Epithelial cell of prostate (primary cell): ENCODE measurements around the gene NKTR.
"Not testable (repeated sequence)": the region's sequence is repeated elsewhere in the genome, so short reads cannot be mapped to it uniquely, and the experiment has no call there.

Experiments used
- DNase-seq: peaks from one replicate; pipeline ENCODE4 v3.0.0-alpha.2; 2011; ENCODE audit warnings: low read depth, low spot score
- H3K27ac ChIP-seq: fragments of 450-650 bp; 2 replicates; pipeline ENCODE4 v1.5.1; 2017; ENCODE audit warnings: mild to moderate bottlenecking

Gene NKTR

DNA sequence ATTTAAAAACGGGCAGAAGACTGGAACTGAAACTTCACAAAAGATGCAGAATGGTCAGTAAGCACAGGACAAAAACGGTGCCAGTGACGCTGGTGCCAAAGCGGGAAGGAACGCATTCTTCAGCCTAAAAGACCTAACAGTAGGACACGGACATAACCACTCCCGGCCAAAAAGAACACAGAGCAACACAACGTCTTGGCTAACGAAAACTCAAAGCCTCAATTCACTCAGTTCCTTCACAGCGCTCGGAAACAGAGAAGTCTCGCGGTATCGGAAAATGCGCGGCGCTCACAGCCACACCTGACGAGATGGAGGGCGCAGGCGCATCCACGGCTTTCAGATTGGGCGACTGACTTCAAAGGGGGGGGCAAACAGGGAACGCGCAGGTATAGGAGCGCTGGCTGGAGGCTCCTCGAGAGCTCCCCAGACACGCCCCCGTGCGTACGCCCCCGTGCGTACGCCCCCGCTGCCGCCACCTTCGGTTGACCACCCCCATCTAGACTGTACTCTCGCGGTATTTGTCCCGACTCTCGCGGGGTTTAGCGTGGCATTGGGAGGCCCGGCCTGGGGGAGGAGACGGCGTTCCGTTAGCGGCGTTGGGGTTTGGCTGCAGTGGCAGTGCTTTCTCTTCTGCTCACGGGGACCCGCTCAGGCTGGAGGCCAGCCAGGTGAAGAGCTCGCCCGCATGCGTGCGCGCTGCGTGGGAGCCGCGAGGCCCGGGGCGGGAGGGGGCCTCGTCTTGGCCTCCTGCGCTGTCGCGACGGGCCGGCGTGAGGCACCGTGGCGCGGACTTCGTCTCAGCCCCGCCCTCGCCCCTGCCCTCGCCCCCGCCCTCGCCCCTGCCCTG lies at the start of gene NKTR:
TSS of gene NKTR (plus strand) at position 576 of the 847 bp plus-strand sequence. CDS start 321 bp downstream, outside the sequence.
- DNase-seq = peak; percentile 98
- H3K27ac ChIP-seq = peak within 1 kb of the TSS; percentile 90

- H3K27ac ChIP-seq = no peak overlapping the region
- DNase-seq = no peak
Measured at GRCh38 chr3:42552830-42553229, 47.7 kb upstream of the NKTR start.

GRCh38 chr3:42556089-42556632 lies 44.3 kb upstream of the NKTR start:
- no peak for DNase-seq
- H3K27ac ChIP-seq = no peak overlapping the region

- H3K27ac ChIP-seq, DNase-seq: not testable (repeated sequence)
Measured at GRCh38 chr3:42556817-42557216, 43.7 kb upstream of the NKTR start.

DNA sequence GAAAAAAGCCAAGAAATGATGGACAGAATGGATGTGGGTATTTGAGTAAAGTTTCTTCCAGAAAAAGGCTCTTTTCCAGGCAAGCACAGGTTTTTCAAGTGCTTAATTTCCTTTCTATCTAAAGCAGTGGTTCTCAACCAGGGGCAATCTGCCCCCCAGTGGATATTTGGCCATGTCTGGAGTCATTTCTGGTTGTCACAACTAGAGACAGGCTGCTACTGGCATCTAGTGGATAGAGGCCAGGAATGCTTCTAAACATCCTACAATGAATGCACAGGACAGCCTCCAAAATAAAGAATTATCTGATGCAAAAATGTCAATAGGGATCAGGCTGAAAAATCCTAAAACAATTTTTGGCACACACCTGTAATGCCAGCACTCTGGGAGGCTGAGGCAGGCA lies 42.6 kb upstream of the NKTR start:
- no peak for DNase-seq
- H3K27ac ChIP-seq = no peak overlapping the region

DNA sequence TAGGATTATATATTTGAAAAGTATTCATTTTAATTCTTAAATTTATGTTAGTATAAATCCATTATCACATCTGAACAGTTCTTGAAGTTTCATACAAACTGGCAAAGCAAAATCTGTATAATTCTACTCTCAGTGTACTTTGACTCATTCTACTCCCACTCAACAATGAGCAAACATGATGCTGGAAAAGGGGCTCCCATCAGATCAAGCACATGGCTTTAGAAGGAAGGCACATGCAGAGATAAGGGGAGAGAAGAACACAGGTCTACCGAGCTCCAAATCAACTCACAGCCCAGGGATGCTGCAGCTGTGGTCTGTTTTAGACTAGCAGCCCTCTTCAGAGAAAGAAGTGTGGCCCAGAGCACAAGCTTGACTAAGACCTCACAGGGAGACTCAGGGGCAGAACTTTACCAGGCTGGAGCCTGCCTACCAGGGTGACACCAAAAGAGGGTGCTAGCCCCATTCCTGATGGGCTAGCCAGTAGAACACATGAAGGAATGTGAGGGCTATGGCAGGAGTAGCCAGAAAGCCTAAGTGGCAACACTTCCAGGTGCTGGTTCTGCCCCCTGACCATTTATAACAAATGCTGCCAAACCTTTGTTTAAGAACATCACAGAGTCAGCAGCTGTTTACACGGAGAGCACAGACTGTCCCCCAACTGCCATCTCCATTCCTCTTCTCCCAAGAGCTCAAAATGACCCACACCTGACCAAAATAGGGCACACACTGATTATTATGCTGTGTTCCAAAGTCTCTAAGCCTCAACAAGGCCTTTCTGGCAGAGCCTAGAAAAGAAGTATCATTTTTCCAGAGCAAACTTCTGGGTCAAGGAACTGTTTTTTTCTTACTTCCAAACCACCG lies 38.2 kb upstream of the NKTR start:
- H3K27ac ChIP-seq = no peak overlapping the region
- DNase-seq = no peak

DNA sequence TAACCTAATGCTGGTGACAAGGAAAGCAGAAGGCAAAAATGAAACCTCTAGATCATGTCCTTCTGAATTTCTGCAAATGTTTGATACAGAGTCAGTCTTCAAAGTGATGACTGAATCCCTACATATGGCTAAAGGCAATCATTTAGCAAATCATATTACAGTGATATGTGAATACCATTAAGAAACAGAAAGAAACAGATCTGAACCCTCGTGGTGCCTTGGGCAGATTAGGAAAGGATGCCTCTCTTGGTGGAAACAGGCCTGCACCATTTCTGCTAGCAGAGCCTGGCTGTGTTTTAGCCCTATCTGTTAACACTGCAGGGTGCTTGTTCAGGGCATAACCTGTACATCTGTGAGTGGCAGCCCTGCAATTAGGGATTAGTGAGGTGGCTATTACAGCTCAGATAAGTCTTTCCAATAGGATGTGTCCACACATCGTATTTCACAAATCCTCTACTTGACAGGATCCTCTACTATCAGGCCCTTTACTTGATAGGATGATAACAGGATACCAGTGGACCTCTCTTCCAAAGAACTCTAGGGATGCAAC lies 30.8 kb upstream of the NKTR start:
- no peak overlapping the region for H3K27ac ChIP-seq
- DNase-seq = no peak

DNA sequence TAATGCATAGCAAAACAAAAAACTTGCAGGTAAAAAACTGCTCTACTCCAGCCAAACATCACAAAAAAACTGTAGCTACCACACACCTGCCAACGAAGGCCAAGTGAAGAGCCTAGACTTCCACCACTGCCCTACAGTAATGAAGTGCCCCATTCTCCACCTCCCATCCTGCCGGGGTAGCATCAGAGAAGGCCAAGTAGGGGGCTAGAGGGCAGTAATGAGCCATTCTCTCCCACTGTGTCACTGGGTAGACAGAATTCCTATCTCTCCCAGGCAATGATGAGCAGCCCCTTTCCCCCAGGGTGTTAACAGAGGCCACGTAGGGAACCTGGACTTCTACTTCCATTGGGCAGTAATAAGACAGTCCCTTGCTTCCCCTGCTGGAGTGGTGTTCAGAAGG lies 28.2 kb upstream of the NKTR start:
- no peak for DNase-seq
- H3K27ac ChIP-seq = no peak overlapping the region

GRCh38 chr3:42575137-42575741 lies 25.2 kb upstream of the NKTR start:
- DNase-seq = no peak
- no peak overlapping the region for H3K27ac ChIP-seq

GRCh38 chr3:42578054-42578453 lies 22.4 kb upstream of the NKTR start:
- H3K27ac ChIP-seq = no peak overlapping the region
- DNase-seq = no peak

DNA sequence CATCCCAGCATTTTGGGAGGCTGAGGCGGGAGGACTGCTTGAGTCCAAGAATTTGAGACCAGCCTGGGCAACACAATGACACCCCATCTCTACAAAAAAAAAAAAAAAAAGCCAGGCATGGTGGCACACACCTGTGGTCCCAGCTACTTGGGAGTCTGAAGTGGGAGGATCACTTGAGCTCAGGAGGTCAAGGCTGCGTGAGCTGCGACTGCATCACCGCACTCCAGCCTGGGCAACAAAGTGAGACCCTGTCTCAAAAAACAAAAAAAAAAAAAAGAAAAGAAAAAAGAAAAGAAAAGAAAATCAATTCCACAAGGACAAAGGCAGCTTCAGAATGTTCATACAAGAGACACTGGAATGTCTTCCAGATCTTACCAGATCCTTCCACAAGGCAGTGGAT lies 21.1 kb upstream of the NKTR start:
- H3K27ac ChIP-seq, DNase-seq: not testable (repeated sequence)

- H3K27ac ChIP-seq = peak overlapping the region; percentile 69
- DNase-seq = no peak
Measured at GRCh38 chr3:42581400-42581708, 19.1 kb upstream of the NKTR start.

GRCh38 chr3:42581709-42582473 lies 18.6 kb upstream of the NKTR start, which contains the start of gene SEC22C:
Gene SEC22C (minus strand): TSS chr3:42581967. CDS start chr3:42569046, 12,921 bp downstream.
- DNase-seq = peak; percentile 48
- H3K27ac ChIP-seq = peak within 1 kb of the TSS; percentile 69

DNA sequence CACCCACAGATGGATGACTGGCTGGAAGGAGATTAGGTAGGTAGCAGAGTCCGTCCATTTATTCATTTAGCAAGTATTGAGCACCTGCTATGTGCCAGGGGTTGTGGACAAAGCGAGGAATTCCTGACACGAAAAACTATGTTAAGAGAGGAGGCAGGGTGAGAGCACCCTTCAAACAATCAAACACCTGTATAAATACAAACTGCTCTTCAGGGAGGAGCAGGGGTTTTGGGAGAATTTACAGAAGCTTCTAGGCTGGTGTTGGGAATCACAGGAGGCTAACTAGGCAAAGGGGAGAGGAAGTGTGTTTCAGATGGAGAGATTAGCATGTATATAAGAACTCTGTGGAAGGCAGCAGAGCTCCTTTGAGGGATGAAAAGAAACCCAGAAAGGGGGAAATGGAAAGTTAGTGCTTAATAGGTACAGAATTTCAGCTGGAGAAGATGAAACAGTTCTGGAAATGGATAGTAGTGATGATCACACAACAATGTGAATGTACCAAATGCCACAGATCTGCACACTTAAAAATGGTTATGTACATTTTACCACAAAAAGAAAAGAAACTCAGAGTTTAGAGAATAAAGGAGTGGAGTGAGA lies 17.9 kb upstream of the NKTR start:
- H3K27ac ChIP-seq = peak overlapping the region; percentile 69
- DNase-seq = no peak

GRCh38 chr3:42588625-42589024 lies 11.9 kb upstream of the NKTR start:
- H3K27ac ChIP-seq = peak overlapping the region; percentile 35
- no peak for DNase-seq

DNA sequence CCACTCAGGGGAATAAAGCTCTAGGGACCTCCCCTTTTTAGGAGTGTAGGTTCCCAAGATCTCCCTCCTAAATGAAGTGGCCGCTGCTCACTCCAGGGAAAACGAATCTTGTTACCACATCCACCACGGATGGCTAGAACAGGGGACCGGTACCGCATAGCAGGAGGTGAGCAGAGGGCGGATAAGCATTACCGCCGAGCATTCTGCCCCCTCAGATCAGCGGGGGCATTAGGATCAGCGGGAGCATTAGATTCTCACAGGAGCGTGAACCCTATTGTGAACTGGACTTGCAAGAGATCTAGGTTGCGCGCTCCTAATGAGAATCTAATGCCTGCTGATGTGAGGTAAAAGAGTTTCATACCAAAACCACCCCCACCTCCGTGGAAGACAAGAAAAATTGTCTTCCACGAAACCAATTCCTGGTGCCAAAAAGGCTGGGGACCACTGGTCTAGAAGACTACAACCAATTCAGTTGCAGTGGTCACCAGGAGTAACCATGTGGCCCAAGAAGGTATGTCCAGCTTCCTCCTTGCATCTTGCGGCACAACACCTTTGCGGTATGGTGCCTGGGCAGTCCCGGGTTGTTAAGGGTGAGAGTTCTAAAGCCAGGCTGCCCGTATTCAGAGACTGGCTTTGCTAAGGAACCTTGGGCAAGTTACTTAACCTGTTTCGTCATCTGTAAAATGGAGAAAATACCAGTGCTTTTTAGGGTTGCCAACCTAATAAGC lies 10.9 kb upstream of the NKTR start:
- peak overlapping the region; percentile 58 for H3K27ac ChIP-seq
- DNase-seq = no peak

DNA sequence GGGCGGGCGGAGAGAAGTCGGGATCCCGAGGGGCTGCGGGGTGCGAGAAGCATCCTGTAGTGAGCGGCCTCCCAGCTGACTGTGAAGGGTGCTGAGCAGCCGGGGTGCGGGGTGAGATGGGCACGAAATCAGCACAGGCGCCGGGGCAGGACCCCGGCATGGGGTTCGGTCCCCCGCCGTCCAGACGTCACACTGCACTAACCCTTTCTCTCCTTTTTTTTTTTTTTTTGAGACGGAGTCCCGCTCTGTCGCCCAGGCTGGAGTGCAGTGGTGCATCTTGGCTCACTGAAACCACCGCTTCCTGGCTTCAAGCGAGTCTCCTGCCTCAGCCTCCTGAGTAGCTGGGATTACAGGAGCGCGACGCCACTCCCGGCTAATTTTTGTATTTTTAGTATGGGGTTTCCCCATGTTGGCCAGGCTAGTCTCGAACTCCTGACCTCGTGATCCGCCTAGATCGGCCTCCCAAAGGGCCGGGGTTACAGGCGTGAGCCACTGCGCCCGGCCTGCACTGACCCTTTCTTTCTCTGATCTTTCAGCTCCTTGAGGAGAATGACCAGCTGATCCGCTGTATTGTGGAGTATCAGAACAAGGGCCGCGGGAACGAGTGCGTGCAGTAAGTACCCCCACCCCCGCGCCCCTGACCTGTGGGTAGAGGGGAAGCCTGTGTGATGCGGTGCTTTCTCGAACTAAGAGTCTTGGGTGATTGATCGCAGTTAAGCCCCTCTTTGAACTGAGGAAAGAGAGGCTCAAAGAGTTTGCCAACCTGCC lies 9.3 kb upstream of the NKTR start:
- peak overlapping the region; percentile 58 for H3K27ac ChIP-seq
- DNase-seq = no peak

- DNase-seq = no peak
- peak overlapping the region; percentile 58 for H3K27ac ChIP-seq
Measured at GRCh38 chr3:42591811-42592210, 8.7 kb upstream of the NKTR start.
